A673 (cell line): ENCODE measurements around the gene EPHX1. TPM values are rescaled to one million over a fixed set of nuclear protein-coding genes. Genes with fewer than 3 reads are reported as not detected.

Source experiments
- BruUV-seq: library from RNA; stranded (reverse); fragments of 400-500 nt; replicated peaks from 2 replicates; lab custom pipeline; 2021; lab: Mats Ljungman, UMichigan
- CTCF ChIA-PET: fragments of 300-600 bp; sonication (Branson Sonifier 250); formaldehyde crosslinking; loops from one replicate; lab custom pipeline; 2022; ENCODE audit warnings: antibody characterized with exemption; lab: Charles Lee
- POLR2A ChIA-PET: fragments of 300-600 bp; sonication (Branson Sonifier 250); formaldehyde crosslinking; loops from one replicate; lab custom pipeline; 2022; ENCODE audit warnings: antibody characterized with exemption; ENCODE audit not compliant: low non-redundant PET; lab: Charles Lee
- DNase-seq: peaks from one replicate; pipeline ENCODE4 v3.0.0-alpha.2; 2015; ENCODE audit warnings: low spot score
- H3K27ac ChIP-seq: fragments of 200-600 bp; sonication (generic); 2 replicates; pipeline ENCODE4 v1.5.1; 2016; ENCODE audit warnings: mixed run types, low read depth, mild to moderate bottlenecking, mixed read lengths, antibody characterized with exemption, low read length; ENCODE audit not compliant: poor library complexity, severe bottlenecking
- H3K27me3 ChIP-seq: fragments of 200-600 bp; sonication (generic); replicated peaks from 2 replicates; pipeline ENCODE4 v1.6.1; 2017; ENCODE audit warnings: mixed run types, low read depth, mild to moderate bottlenecking, mixed read lengths, antibody characterized with exemption, low read length; ENCODE audit not compliant: insufficient read depth, poor library complexity
- H3K36me3 ChIP-seq: fragments of 200-600 bp; sonication (generic); 2 replicates; pipeline ENCODE4 v1.6.1; 2016; ENCODE audit warnings: mixed run types, mild to moderate bottlenecking, mixed read lengths, antibody characterized with exemption, low read length; ENCODE audit not compliant: insufficient read depth, poor library complexity, severe bottlenecking
- H3K4me1 ChIP-seq: fragments of 200-600 bp; sonication (generic); 2 replicates; pipeline ENCODE4 v1.6.1; 2017; ENCODE audit warnings: mixed run types, mild to moderate bottlenecking, mixed read lengths, antibody characterized with exemption, low read length; ENCODE audit not compliant: insufficient read depth, poor library complexity, severe bottlenecking
- H3K4me3 ChIP-seq: fragments of 200-600 bp; sonication (generic); 2 replicates; pipeline ENCODE4 v1.5.1; 2016; ENCODE audit warnings: low read depth, mixed run types, mild to moderate bottlenecking, mixed read lengths, low read length; ENCODE audit not compliant: poor library complexity, severe bottlenecking
- H3K9me3 ChIP-seq: fragments of 200-600 bp; sonication (generic); 2 replicates; pipeline ENCODE4 v1.6.1; 2016; ENCODE audit warnings: mixed run types, low read depth, mild to moderate bottlenecking, mixed read lengths, antibody characterized with exemption, low read length; ENCODE audit not compliant: poor library complexity, severe bottlenecking
- EZH2 ChIP-seq: fragments of 200-600 bp; sonication (generic); IDR thresholded peaks from 2 replicates; pipeline ENCODE4 v1.6.1; 2017; ENCODE audit warnings: borderline replicate concordance, low read depth, mild to moderate bottlenecking, mixed read lengths, antibody characterized with exemption, low read length; ENCODE audit not compliant: poor library complexity, severe bottlenecking
- intact Hi-C: fragments of 100-400 bp; cut with micrococcal nuclease; formaldehyde crosslinking; loops from one replicate; pipeline ENCODE4 v1.10.0; 2022; ENCODE audit not compliant: unreplicated experiment
- total RNA-seq: library from RNA; stranded (reverse); gene quantifications from 2 replicates; pipeline ENCODE4 v1.2.3, GENCODE V29; 2021
- TF ChIP-seq, protein P1 (sequence below): fragments of 300-800, 200-600 bp; sonication (generic); conservative IDR thresholded peaks from 2 replicates; pipeline ENCODE4 v1.5.1; 2017; ENCODE audit warnings: low read depth, mild to moderate bottlenecking, antibody characterized with exemption, low read length, moderate library complexity, mixed read lengths

Gene EPHX1
- total RNA-seq, 1 experiment from 2014 or later: 22.4 TPM

DNA sequence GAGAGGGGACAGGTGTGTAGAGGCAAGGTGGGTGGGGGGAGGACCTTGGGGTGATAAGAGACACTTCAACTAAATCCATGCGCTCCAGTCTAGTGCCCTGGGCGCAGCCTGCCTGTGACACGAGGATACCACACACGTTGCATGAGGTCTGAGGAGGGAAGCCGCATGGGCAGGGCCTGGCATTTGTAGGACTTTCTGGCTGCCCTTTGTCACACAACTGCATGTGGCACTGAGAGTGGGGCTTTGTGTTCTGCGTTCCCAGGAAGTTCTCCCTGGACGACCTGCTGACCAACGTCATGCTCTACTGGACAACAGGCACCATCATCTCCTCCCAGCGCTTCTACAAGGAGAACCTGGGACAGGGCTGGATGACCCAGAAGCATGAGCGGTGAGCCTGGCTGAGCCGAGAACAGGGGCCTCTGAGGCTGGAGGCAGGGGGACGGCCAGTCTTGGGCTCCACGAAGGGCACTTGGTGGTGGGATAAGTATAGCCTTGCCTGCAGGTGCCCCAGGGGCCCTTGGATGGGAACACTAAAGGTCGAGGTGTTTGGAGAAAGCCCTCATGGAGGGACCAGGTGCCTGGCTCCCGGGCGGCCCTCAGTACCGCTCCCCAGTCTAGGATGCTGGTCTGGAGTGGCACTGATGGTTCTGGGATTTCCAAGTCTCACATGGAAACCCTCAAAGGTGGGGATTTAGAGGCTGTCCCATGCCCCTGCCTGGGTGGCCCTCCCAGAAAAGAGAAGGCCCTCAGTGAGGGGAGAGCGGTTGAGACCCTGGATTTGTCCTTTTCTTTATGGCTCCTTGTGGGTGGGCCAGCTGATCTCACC, 34.5 kb downstream of the EPHX1 start:
- no peaks in the 10 kb centered on the region for H3K4me1 ChIP-seq
- CTCF ChIA-PET: interaction anchor here (0.5 kb wide), 1 partner anchor 59 kb away, joined by 4 read pairs; no protein-coding TSS in a partner anchor

DNA sequence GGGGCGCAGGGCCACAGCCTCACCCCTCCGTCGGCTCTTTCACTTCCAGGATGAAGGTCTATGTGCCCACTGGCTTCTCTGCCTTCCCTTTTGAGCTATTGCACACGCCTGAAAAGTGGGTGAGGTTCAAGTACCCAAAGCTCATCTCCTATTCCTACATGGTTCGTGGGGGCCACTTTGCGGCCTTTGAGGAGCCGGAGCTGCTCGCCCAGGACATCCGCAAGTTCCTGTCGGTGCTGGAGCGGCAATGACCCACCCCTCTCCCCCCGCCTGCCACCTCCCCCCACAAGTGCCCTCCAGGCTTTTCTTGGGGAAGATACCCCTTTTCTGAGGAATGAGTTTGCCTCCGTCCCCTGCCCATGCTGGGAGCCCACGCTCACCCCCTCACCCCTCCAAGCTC, 35.2 kb downstream of the EPHX1 start:
- intact Hi-C loops: loop anchor here (1.0 to 5.0 kb wide), 2 partner anchors 68 to 370 kb away; partner anchors contain the start of gene SRP9
- no peak overlapping the region for H3K4me3 ChIP-seq
- H3K4me1 ChIP-seq: no peaks in the 10 kb centered on the region
- ChIA-PET CTCF (interaction anchor here (1.2 kb wide), 1 partner anchor 68 kb away, joined by 4 read pairs; the partner anchor contains the start of gene SRP9), POLR2A (no interaction called here)
- BruUV-seq: no TSS peak
- H3K36me3 ChIP-seq: peaks cover 6% of the 10 kb centered on the region
- H3K9me3 ChIP-seq: no peaks in the 10 kb centered on the region
- DNase-seq: no peak
- no peaks in the 10 kb centered on the region for H3K27me3 ChIP-seq
- H3K27ac ChIP-seq: no peak overlapping the region
- TF ChIP-seq, protein P1, sequence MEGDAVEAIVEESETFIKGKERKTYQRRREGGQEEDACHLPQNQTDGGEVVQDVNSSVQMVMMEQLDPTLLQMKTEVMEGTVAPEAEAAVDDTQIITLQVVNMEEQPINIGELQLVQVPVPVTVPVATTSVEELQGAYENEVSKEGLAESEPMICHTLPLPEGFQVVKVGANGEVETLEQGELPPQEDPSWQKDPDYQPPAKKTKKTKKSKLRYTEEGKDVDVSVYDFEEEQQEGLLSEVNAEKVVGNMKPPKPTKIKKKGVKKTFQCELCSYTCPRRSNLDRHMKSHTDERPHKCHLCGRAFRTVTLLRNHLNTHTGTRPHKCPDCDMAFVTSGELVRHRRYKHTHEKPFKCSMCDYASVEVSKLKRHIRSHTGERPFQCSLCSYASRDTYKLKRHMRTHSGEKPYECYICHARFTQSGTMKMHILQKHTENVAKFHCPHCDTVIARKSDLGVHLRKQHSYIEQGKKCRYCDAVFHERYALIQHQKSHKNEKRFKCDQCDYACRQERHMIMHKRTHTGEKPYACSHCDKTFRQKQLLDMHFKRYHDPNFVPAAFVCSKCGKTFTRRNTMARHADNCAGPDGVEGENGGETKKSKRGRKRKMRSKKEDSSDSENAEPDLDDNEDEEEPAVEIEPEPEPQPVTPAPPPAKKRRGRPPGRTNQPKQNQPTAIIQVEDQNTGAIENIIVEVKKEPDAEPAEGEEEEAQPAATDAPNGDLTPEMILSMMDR: no peak
- no peak for TF ChIP-seq EZH2

More for the DNA sequence above, 34.5 kb downstream of the EPHX1 start:
- POLR2A ChIA-PET: no interaction called here
- H3K27me3 ChIP-seq: no peaks in the 10 kb centered on the region
- no peaks in the 10 kb centered on the region for H3K9me3 ChIP-seq
- no peak overlapping the region for H3K4me3 ChIP-seq
- intact Hi-C loops: loop anchor here (1.0 to 5.0 kb wide), 2 partner anchors 67 to 369 kb away; partner anchors contain the start of gene SRP9
- DNase-seq: no peak
- no peak overlapping the region for H3K27ac ChIP-seq
- BruUV-seq: no TSS peak
- no peak for TF ChIP-seq EZH2
- TF ChIP-seq, protein P1: no peak
- H3K36me3 ChIP-seq: peaks cover 6% of the 10 kb centered on the region

DNA sequence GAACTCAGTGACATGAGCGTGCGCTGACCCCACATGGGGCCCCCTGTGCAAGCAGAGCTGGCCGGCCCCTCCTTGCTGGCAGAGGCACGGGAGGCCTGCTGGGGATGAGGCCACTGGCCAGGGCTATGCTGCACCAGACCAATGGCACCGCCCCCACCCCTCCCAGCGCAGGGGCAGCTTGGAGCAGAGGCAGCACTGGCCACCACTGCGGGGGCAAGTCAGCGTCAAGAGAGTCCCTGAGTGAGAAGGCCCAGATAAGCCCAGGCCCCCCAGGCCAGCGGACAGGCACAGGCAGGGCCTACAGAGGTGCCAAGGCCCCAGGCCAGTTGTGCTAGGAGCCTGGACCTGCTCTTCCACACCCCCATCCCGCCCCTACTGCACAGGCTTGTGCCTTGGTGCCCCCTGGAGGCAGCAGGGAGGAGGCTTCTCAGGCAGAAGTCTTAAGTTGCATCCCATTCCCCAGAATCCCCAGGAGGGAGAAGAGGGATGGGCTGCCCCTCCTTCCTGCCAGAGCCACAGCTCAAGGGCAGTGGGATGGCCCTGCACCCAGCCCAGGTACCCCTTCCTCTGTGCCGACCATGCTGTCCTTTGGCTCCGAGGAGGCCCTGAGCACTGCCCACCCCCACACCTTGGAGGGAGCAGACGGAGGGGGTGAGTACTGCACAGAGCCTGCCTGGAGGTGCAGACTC, 35.8 kb downstream of the EPHX1 start:
- peaks cover 6% of the 10 kb centered on the region for H3K36me3 ChIP-seq
- H3K4me3 ChIP-seq: no peak overlapping the region
- H3K27me3 ChIP-seq: no peaks in the 10 kb centered on the region
- no peaks in the 10 kb centered on the region for H3K9me3 ChIP-seq
- no TSS peak for BruUV-seq
- peak; percentile 87 for DNase-seq
- intact Hi-C loops: loop anchor here (1.0 to 5.0 kb wide), 3 partner anchors 68 to 370 kb away; partner anchors contain the start of gene SRP9
- no peak overlapping the region for H3K27ac ChIP-seq
- ChIA-PET POLR2A (no interaction called here), CTCF (interaction anchor here (1.2 kb wide), 1 partner anchor 68 kb away, joined by 4 read pairs; the partner anchor contains the start of gene SRP9)
- no peak for TF ChIP-seq EZH2
- TF ChIP-seq, protein P1: peak; percentile 85
- no peaks in the 10 kb centered on the region for H3K4me1 ChIP-seq
